ENCODE results near the gene CNRIP1.
"Not testable (repeated sequence)": the region's sequence is repeated elsewhere in the genome, so short reads cannot be mapped to it uniquely, and the experiment has no call there.

DNA sequence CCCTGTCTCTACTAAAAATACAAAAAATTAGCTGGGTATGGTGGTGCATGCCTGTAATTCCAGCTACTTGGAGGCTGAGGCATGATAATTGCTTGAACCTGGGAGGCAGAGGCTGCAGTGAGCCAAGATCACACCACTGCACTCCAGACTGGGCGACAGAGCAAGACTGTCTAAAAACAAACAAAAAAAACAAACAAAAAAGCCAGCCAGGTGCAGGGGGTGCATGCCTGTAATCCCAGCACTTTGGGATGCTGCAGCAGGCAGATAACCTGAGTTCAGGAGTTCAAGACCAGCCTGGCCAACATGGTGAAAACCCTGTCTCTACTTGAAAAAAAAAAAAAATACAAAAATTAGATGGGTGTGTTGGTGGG, 15.9 kb downstream of the CNRIP1 start:
- TF ChIP-seq, protein P1, sequence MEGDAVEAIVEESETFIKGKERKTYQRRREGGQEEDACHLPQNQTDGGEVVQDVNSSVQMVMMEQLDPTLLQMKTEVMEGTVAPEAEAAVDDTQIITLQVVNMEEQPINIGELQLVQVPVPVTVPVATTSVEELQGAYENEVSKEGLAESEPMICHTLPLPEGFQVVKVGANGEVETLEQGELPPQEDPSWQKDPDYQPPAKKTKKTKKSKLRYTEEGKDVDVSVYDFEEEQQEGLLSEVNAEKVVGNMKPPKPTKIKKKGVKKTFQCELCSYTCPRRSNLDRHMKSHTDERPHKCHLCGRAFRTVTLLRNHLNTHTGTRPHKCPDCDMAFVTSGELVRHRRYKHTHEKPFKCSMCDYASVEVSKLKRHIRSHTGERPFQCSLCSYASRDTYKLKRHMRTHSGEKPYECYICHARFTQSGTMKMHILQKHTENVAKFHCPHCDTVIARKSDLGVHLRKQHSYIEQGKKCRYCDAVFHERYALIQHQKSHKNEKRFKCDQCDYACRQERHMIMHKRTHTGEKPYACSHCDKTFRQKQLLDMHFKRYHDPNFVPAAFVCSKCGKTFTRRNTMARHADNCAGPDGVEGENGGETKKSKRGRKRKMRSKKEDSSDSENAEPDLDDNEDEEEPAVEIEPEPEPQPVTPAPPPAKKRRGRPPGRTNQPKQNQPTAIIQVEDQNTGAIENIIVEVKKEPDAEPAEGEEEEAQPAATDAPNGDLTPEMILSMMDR (IDR thresholded peaks at IDR 0.05): not testable (repeated sequence)
- not testable (repeated sequence) for TF ChIP-seq POLR2A (IDR thresholded peaks at IDR 0.05; ENCODE audit: low read depth); POLR2AphosphoS5 (IDR thresholded peaks at IDR 0.05)
